HFFc6 (cell line): ENCODE measurements around the gene TMPRSS9. TPM values are rescaled to one million over a fixed set of nuclear protein-coding genes. Genes with fewer than 3 reads are reported as not detected.

Source experiments
- DNase-seq: peaks from one replicate; pipeline ENCODE4 v3.0.0-alpha.2; 2018
- H3K27ac Mint-ChIP-seq: 2 replicates; pipeline ENCODE4 v1.8.0; 2020; ENCODE audit warnings: mild to moderate bottlenecking, mixed read lengths
- H3K27me3 Mint-ChIP-seq: 2 replicates; pipeline ENCODE4 v1.8.0; 2021; ENCODE audit warnings: mild to moderate bottlenecking, moderate library complexity, mixed read lengths; ENCODE audit not compliant: insufficient read depth
- H3K36me3 Mint-ChIP-seq: 2 replicates; pipeline ENCODE4 v1.8.0; 2021; ENCODE audit warnings: low read depth, mixed read lengths
- H3K4me1 Mint-ChIP-seq: 2 replicates; pipeline ENCODE4 v1.8.0; 2020; ENCODE audit warnings: low read depth, mixed read lengths
- H3K4me3 Mint-ChIP-seq: 2 replicates; pipeline ENCODE4 v1.8.0; 2020; ENCODE audit warnings: mild to moderate bottlenecking, moderate library complexity, mixed read lengths
- H3K9me3 Mint-ChIP-seq: 2 replicates; pipeline ENCODE4 v1.8.0; 2020; ENCODE audit warnings: mild to moderate bottlenecking, mixed read lengths
- CTCF ChIP-seq: fragments of 200-600 bp; sonication (generic); IDR thresholded peaks from 2 replicates; pipeline ENCODE4 v1.5.0; 2021; ENCODE audit warnings: antibody characterized with exemption, mild to moderate bottlenecking
- total RNA-seq, 6 experiments: library from RNA; stranded (reverse); fragmentation: NEBNext Ultra II Directional; extraction: Animal tissue kit (Norgen Biotek cat#: 25700); gene quantifications; 2 replicates in 1 of 6; 3 replicates in 5 of 6; pipeline ENCODE4 v1.2.3, GENCODE V29; 2021

TMPRSS9 gene
- total RNA-seq, 6 experiments from 2014 or later: not detected

GRCh38 chr19:2327773-2328400, 32.2 kb upstream of the TMPRSS9 start:
- peaks cover 36% of the 10 kb centered on the region for H3K4me1 Mint-ChIP-seq

DNA sequence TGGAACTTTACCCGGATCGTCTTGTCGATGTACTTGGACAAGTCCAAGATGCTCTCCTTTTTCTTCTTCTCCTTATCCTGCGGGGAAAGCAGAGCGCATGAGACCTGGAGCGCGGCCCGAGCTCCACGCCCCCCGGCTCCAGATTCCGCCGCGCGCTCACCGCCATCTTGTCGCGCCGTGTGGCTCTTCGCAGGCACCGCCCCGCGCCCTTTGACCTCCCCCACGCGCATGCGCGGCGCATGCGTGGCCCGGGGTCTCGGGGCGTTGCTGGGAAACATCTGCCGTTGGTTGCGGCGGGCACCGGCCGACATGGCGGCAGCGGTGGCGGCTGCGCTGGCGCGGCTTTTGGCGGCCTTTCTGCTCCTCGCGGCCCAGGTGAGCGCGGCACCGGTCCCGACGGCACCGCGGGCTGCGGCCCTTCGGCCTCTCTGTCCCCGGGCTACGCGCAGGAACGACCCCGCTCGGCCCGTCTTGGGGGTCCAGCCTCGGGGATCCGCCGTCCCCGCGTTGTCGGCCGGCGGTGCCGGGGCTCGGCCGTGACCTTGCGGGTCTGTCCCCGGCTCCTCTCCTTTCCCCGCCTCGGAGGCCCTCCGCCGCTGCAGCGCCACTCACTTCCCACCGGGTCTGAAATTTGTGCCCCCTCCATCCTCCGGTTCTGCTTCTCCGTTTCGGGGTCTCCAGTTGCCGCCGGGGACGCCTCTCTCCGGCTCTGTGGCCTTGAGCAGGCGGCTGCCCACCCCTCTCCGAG, 31.5 kb upstream of the TMPRSS9 start, which contains the start of the genes LSM7 and SPPL2B:
Gene LSM7, minus strand, starts transcription at position 186 of the 748 bp plus-strand sequence. Its CDS starts 20 bp downstream, at position 166.
Gene SPPL2B, plus strand, starts transcription at position 284 of the 748 bp plus-strand sequence. Its CDS starts 26 bp downstream, at position 310.
- peak within 1 kb of the TSS; percentile 100 for H3K4me3 Mint-ChIP-seq
- H3K27me3 Mint-ChIP-seq: peaks cover 7% of the 10 kb centered on the region; the same call in 1 of the 2 replicates
- no peaks in the 10 kb centered on the region for H3K9me3 Mint-ChIP-seq
- DNase-seq: peak; percentile 73
- TF ChIP-seq CTCF: no peak
- H3K4me1 Mint-ChIP-seq: peaks cover 36% of the 10 kb centered on the region
- peaks cover 25% of the 10 kb centered on the region for H3K36me3 Mint-ChIP-seq
- H3K27ac Mint-ChIP-seq: peak within 1 kb of the TSS; percentile 99

More at GRCh38 chr19:2327773-2328400, 32.2 kb upstream of the TMPRSS9 start:
- Mint-ChIP-seq H3K36me3 (peaks cover 25% of the 10 kb centered on the region), H3K27me3 (peaks cover 7% of the 10 kb centered on the region; the same call in 1 of the 2 replicates), H3K27ac (peak overlapping the region; percentile 99), H3K9me3 (no peaks in the 10 kb centered on the region), H3K4me3 (peak overlapping the region; percentile 100)
- DNase-seq: peak; percentile 73
- no peak for TF ChIP-seq CTCF

- Mint-ChIP-seq H3K27me3 (peaks cover 7% of the 10 kb centered on the region), H3K27ac (peak overlapping the region; percentile 78), H3K36me3 (peaks cover 25% of the 10 kb centered on the region), H3K4me1 (peaks cover 36% of the 10 kb centered on the region), H3K9me3 (no peaks in the 10 kb centered on the region), H3K4me3 (peak overlapping the region; percentile 100)
- DNase-seq: no peak
- TF ChIP-seq CTCF: no peak
These were observed 31.0 kb upstream of the TMPRSS9 start for GRCh38 chr19:2329149-2329478.

DNA sequence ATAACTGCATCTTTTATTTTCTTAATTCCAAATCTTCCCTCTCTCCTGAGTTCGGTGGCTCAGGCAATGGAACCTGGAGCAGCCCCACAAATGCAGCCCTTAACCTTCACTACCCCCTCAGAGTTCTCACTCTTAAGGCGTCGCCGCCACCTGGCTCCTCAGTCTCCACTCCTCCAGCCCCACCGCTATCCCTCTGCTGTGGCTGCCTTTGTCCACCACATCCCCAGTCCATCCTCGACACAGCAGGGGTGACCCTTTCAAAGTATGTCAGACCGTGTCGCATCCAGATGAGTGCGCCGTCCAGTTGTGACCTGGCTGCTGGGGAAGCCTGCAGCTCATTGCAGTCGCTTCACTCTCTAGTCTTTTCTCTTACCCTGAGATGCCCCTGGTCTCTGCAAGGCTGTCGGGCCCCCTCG, 30.6 kb upstream of the TMPRSS9 start:
- Mint-ChIP-seq H3K9me3 (no peaks in the 10 kb centered on the region), H3K4me3 (peak overlapping the region; percentile 100), H3K27ac (peak overlapping the region; percentile 78), H3K4me1 (peaks cover 36% of the 10 kb centered on the region), H3K27me3 (peaks cover 7% of the 10 kb centered on the region), H3K36me3 (peaks cover 25% of the 10 kb centered on the region)
- DNase-seq: no peak
- no peak for TF ChIP-seq CTCF

DNA sequence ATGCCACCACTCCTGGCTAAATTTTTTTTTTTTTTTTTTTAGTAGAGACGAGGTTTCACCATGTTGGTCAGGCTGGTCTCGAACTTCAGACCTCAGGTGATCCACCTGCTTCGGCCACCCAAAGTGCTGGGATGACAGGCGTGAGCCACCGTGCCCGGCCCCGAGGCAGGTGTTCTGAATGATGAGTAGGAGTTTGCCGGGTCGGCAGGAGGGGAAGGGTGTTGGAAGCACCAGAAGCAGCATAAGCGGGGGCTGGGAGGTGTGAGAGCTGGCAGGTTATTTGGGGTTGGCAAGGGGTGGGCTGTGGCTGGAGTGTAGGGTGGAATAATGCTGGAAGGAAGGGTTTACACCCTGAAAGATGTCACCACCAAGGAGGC, 29.8 kb upstream of the TMPRSS9 start:
- Mint-ChIP-seq H3K27ac (no peak overlapping the region), H3K9me3 (no peaks in the 10 kb centered on the region; the same call in 1 of the 2 replicates), H3K36me3 (peaks cover 25% of the 10 kb centered on the region), H3K27me3 (peaks cover 7% of the 10 kb centered on the region), H3K4me1 (peaks cover 36% of the 10 kb centered on the region), H3K4me3 (peak overlapping the region; percentile 17; the same call in 1 of the 2 replicates)
- no peak for TF ChIP-seq CTCF
- no peak for DNase-seq
